ENCODE results near the gene AGRN.

AGRN gene

DNA sequence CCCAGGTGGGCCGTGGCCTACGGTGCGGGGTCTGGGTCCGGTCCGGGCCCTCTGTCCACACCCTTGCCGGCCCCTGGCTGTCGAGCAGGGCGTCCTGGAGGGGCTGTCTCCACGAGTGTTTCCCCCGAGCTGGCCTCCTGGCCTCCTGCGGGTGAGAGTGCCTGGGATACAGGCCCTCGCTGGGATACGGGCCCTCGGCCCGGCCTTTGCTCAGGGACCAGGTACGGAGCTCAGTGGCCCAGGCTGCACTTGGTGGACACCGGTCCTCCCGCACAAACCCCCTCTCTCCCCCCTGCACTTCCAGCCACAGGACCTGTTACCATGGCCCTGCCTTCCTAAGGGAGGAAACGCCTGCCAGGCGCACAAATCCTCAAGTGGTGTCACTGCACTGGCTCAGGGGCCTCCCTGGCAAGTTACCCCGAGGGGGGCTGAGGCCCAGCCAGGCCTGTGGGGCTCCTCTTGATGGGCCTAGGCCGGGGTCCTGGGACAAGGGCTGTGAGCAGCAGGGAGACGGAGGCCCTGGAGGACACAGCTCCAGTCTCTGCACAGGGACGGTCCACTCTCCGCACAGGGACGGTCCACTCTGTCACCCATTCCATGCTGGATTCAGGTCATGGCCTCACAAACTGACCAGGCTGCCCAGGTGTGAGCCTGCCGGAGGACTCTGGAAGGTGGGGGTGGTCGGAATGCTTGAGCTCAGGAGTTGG, 72.4 kb downstream of the AGRN start:
- TF ChIP-seq, protein P1, sequence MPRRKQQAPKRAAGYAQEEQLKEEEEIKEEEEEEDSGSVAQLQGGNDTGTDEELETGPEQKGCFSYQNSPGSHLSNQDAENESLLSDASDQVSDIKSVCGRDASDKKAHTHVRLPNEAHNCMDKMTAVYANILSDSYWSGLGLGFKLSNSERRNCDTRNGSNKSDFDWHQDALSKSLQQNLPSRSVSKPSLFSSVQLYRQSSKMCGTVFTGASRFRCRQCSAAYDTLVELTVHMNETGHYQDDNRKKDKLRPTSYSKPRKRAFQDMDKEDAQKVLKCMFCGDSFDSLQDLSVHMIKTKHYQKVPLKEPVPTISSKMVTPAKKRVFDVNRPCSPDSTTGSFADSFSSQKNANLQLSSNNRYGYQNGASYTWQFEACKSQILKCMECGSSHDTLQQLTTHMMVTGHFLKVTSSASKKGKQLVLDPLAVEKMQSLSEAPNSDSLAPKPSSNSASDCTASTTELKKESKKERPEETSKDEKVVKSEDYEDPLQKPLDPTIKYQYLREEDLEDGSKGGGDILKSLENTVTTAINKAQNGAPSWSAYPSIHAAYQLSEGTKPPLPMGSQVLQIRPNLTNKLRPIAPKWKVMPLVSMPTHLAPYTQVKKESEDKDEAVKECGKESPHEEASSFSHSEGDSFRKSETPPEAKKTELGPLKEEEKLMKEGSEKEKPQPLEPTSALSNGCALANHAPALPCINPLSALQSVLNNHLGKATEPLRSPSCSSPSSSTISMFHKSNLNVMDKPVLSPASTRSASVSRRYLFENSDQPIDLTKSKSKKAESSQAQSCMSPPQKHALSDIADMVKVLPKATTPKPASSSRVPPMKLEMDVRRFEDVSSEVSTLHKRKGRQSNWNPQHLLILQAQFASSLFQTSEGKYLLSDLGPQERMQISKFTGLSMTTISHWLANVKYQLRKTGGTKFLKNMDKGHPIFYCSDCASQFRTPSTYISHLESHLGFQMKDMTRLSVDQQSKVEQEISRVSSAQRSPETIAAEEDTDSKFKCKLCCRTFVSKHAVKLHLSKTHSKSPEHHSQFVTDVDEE (CRISPR knock-in tag; IDR thresholded peaks at IDR 0.05) = no peak
- TF ChIP-seq ZC3H10 (CRISPR knock-in tag; IDR thresholded peaks at IDR 0.05) (no peak), GLIS3 (CRISPR knock-in tag; IDR thresholded peaks at IDR 0.05) (no peak), ZFP30 (CRISPR knock-in tag; IDR thresholded peaks at IDR 0.05) (no peak), ARNTL (CRISPR knock-in tag; IDR thresholded peaks at IDR 0.05; ENCODE audit: borderline replicate concordance, low read depth) (no peak), ESRRG (CRISPR knock-in tag; IDR thresholded peaks at IDR 0.05) (no peak), ZNF70 (CRISPR knock-in tag; IDR thresholded peaks at IDR 0.05) (no peak), PPARA (CRISPR knock-in tag; IDR thresholded peaks at IDR 0.05; ENCODE audit: borderline replicate concordance) (no peak), TCF4 (CRISPR knock-in tag; IDR thresholded peaks at IDR 0.05; ENCODE audit: borderline replicate concordance) (no peak), ZFP3 (CRISPR knock-in tag; IDR thresholded peaks at IDR 0.05) (no peak), TOX (CRISPR knock-in tag; IDR thresholded peaks at IDR 0.05; ENCODE audit: borderline replicate concordance) (no peak)
- TF ChIP-seq, protein P2, sequence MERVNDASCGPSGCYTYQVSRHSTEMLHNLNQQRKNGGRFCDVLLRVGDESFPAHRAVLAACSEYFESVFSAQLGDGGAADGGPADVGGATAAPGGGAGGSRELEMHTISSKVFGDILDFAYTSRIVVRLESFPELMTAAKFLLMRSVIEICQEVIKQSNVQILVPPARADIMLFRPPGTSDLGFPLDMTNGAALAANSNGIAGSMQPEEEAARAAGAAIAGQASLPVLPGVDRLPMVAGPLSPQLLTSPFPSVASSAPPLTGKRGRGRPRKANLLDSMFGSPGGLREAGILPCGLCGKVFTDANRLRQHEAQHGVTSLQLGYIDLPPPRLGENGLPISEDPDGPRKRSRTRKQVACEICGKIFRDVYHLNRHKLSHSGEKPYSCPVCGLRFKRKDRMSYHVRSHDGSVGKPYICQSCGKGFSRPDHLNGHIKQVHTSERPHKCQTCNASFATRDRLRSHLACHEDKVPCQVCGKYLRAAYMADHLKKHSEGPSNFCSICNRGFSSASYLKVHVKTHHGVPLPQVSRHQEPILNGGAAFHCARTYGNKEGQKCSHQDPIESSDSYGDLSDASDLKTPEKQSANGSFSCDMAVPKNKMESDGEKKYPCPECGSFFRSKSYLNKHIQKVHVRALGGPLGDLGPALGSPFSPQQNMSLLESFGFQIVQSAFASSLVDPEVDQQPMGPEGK (CRISPR knock-in tag; IDR thresholded peaks at IDR 0.05; ENCODE audit: borderline replicate concordance) = no peak
- ATAC-seq = no peak

DNA sequence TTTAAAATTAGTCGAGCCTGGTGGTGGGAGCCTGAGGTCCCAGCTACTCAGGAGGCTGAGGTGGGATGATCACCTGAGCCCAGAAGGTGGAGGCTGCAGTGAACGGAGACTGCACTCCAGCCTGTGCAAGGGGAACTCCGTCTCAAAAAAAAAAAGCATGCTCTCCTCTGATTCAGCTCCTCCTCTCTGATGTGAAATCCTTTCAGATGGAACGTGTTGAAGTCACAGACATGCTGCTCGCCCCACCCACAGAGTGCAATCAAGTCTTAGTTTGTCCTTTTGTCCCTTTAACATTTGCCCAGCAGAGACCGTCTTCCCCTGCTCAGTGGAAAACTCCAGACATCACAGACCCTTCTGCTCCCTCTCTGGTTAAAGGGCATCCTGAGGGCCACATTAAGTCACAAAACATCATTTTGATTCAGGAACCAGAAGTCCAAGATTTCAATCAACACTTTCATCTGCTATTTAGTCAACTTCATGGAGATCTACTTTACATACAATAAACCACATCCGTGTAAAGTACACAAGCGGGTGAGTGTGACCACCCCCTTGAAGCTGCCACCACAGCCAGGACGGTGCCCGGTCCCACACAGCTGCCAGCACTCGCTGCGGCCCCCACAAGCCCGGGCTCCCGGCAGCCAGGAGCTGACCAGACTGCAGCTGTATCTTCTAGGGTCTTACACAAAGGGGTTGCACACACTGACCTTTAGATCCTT, 73.1 kb downstream of the AGRN start:
- no peak for TF ChIP-seq ESRRG (CRISPR knock-in tag; IDR thresholded peaks at IDR 0.05)
- TF ChIP-seq ZNF565 (CRISPR knock-in tag; conservative IDR thresholded peaks at IDR 0.05; ENCODE audit: low read depth) = no peak
- TF ChIP-seq GLIS3 (CRISPR knock-in tag; IDR thresholded peaks at IDR 0.05) = no peak
- TF ChIP-seq ZNF8 (CRISPR knock-in tag; IDR thresholded peaks at IDR 0.05) = no peak
- no peak for TF ChIP-seq TCF4 (CRISPR knock-in tag; IDR thresholded peaks at IDR 0.05; ENCODE audit: borderline replicate concordance)
- no peak for ATAC-seq

DNA sequence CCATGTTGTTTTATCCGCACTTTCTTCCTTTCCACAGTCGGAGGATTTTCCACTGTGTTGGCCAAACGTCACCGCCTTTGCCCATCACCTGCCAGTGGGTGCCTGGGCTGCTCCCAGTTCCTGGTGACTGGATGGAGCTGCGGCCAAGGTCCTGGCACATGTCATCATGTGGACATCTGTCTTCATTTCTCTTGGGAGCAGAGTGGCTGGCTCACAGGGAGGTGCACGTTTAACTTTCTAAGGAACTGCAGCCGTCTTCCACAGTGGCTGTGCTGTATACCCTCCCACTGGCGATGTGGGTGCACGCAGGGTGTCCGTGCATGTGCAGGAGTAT, 73.7 kb downstream of the AGRN start:
- ATAC-seq = no peak
- no peak for TF ChIP-seq CSDC2 (CRISPR knock-in tag; IDR thresholded peaks at IDR 0.05)
- TF ChIP-seq, protein P3, sequence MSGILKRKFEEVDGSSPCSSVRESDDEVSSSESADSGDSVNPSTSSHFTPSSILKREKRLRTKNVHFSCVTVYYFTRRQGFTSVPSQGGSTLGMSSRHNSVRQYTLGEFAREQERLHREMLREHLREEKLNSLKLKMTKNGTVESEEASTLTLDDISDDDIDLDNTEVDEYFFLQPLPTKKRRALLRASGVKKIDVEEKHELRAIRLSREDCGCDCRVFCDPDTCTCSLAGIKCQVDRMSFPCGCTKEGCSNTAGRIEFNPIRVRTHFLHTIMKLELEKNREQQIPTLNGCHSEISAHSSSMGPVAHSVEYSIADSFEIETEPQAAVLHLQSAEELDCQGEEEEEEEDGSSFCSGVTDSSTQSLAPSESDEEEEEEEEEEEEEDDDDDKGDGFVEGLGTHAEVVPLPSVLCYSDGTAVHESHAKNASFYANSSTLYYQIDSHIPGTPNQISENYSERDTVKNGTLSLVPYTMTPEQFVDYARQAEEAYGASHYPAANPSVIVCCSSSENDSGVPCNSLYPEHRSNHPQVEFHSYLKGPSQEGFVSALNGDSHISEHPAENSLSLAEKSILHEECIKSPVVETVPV (CRISPR knock-in tag; IDR thresholded peaks at IDR 0.05) = no peak
- no peak for TF ChIP-seq OSR1 (CRISPR knock-in tag; IDR thresholded peaks at IDR 0.05)
- TF ChIP-seq GLIS3 (CRISPR knock-in tag; IDR thresholded peaks at IDR 0.05) = no peak
- TF ChIP-seq, protein P1 (CRISPR knock-in tag; IDR thresholded peaks at IDR 0.05) = no peak
- TF ChIP-seq SNAI2 (CRISPR knock-in tag; IDR thresholded peaks at IDR 0.05) = no peak
- TF ChIP-seq, protein P4, sequence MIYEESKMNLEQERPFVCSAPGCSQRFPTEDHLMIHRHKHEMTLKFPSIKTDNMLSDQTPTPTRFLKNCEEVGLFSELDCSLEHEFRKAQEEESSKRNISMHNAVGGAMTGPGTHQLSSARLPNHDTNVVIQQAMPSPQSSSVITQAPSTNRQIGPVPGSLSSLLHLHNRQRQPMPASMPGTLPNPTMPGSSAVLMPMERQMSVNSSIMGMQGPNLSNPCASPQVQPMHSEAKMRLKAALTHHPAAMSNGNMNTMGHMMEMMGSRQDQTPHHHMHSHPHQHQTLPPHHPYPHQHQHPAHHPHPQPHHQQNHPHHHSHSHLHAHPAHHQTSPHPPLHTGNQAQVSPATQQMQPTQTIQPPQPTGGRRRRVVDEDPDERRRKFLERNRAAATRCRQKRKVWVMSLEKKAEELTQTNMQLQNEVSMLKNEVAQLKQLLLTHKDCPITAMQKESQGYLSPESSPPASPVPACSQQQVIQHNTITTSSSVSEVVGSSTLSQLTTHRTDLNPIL (CRISPR knock-in tag; IDR thresholded peaks at IDR 0.05; ENCODE audit: low read depth) = no peak
- no peak for TF ChIP-seq ESRRG (CRISPR knock-in tag; IDR thresholded peaks at IDR 0.05)
- TF ChIP-seq, protein P5, sequence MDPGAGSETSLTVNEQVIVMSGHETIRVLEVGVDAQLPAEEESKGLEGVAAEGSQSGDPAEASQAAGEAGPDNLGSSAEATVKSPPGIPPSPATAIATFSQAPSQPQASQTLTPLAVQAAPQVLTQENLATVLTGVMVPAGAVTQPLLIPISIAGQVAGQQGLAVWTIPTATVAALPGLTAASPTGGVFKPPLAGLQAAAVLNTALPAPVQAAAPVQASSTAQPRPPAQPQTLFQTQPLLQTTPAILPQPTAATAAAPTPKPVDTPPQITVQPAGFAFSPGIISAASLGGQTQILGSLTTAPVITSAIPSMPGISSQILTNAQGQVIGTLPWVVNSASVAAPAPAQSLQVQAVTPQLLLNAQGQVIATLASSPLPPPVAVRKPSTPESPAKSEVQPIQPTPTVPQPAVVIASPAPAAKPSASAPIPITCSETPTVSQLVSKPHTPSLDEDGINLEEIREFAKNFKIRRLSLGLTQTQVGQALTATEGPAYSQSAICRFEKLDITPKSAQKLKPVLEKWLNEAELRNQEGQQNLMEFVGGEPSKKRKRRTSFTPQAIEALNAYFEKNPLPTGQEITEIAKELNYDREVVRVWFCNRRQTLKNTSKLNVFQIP (CRISPR knock-in tag; IDR thresholded peaks at IDR 0.05; ENCODE audit: borderline replicate concordance, low read depth) = no peak
- TF ChIP-seq ARNTL (CRISPR knock-in tag; IDR thresholded peaks at IDR 0.05; ENCODE audit: borderline replicate concordance, low read depth) = no peak
- no peak for TF ChIP-seq ZC3H10 (CRISPR knock-in tag; IDR thresholded peaks at IDR 0.05)
- TF ChIP-seq, protein P2 (CRISPR knock-in tag; IDR thresholded peaks at IDR 0.05; ENCODE audit: borderline replicate concordance) = no peak
- TF ChIP-seq TOX (CRISPR knock-in tag; IDR thresholded peaks at IDR 0.05; ENCODE audit: borderline replicate concordance) = no peak
- TF ChIP-seq ZNF70 (CRISPR knock-in tag; IDR thresholded peaks at IDR 0.05) = no peak
- no peak for TF ChIP-seq TCF4 (CRISPR knock-in tag; IDR thresholded peaks at IDR 0.05; ENCODE audit: borderline replicate concordance)
- no peak for TF ChIP-seq BACH2 (CRISPR knock-in tag; IDR thresholded peaks at IDR 0.05; ENCODE audit: borderline replicate concordance)
- no peak for TF ChIP-seq RARB (CRISPR knock-in tag; IDR thresholded peaks at IDR 0.05)

All from SK-N-SH treated with all-trans-retinoic acid at 6 μM for 48 hours (cell line).